ENCODE data around the gene SLC1A3.
"Not testable (repeated sequence)": the region's sequence is repeated elsewhere in the genome, so short reads cannot be mapped to it uniquely, and the experiment has no call there.

Gene SLC1A3

DNA sequence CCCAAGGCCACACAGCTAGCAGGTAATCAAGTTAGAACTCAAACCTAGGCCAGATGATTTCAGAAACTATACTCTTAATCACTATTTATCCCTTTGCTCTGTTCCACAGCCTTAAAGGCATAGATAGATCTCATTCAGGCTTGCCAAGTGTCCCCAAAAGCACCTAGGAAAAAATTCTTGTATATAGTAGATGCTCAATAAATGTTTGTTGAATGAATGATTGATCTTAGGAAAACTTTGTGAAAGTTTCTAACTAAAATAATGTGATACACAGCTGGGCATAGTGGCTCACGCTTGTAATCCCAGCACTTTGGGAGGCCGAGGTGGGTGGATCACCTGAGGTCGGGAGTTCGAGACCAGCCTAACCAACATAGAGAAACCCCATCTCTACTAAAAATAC, 16.7 kb upstream of the SLC1A3 start:
- H3K36me3 ChIP-seq (ENCODE audit: insufficient read depth, low read length); H3K9ac ChIP-seq (ENCODE audit: low read depth, low read length); H3K4me1 ChIP-seq (ENCODE audit: insufficient read depth, low read length); H3K9me3 ChIP-seq (ENCODE audit: control insufficient read depth, insufficient read depth, low read length): not testable (repeated sequence)

- no peaks in the 10 kb centered on the region for H3K9me3 ChIP-seq (ENCODE audit: control insufficient read depth, insufficient read depth, low read length)
- H3K4me1 ChIP-seq (ENCODE audit: insufficient read depth, low read length) = peaks cover under 1% of the 10 kb centered on the region; the same call in 1 of the 2 replicates
- H3K9ac ChIP-seq (ENCODE audit: low read depth, low read length) = no peak overlapping the region
- H3K36me3 ChIP-seq (ENCODE audit: insufficient read depth, low read length) = no peaks in the 10 kb centered on the region
Measured at GRCh38 chr5:36590513-36591286, 15.7 kb upstream of the SLC1A3 start.

GRCh38 chr5:36593867-36594266, 12.5 kb upstream of the SLC1A3 start:
- H3K36me3 ChIP-seq (ENCODE audit: insufficient read depth, low read length) = no peaks in the 10 kb centered on the region
- no peaks in the 10 kb centered on the region for H3K9me3 ChIP-seq (ENCODE audit: control insufficient read depth, insufficient read depth, low read length)
- H3K4me1 ChIP-seq (ENCODE audit: insufficient read depth, low read length) = peaks cover 7% of the 10 kb centered on the region; the same call in 1 of the 2 replicates
- no peak overlapping the region for H3K9ac ChIP-seq (ENCODE audit: low read depth, low read length)

GRCh38 chr5:36596247-36596646, 10.2 kb upstream of the SLC1A3 start:
- Histone ChIP-seq H3K4me1 (ENCODE audit: insufficient read depth, low read length) (peaks cover 7% of the 10 kb centered on the region), H3K36me3 (ENCODE audit: insufficient read depth, low read length) (no peaks in the 10 kb centered on the region), H3K9me3 (ENCODE audit: control insufficient read depth, insufficient read depth, low read length) (no peaks in the 10 kb centered on the region), H3K9ac (ENCODE audit: low read depth, low read length) (no peak overlapping the region)

DNA sequence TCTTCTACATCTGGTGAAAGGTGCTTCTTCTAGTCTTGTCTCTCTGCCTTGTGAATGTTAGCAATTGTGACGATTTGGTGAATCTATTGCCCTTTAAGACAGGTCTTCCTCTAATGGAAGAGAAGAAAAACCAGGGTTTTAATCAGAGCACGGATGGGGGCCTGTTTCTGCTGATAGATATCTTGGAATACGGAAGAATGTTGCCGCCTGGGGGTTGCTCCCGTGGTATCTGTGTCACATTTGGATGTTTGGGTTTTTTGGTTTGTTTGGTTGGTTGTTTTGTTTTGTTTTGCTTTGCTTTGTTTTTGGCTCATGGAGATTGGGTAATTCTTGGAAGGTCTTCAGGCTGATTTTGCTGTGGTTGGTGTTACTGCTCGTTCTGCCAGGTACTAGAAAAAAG, 9.7 kb upstream of the SLC1A3 start:
- Histone ChIP-seq H3K4me1 (ENCODE audit: insufficient read depth, low read length) (peaks cover 7% of the 10 kb centered on the region), H3K9me3 (ENCODE audit: control insufficient read depth, insufficient read depth, low read length) (no peaks in the 10 kb centered on the region), H3K36me3 (ENCODE audit: insufficient read depth, low read length) (no peaks in the 10 kb centered on the region), H3K9ac (ENCODE audit: low read depth, low read length) (0 out of 2 replicates have a peak overlapping the region, but pooled peaks have one; percentile 11)

GRCh38 chr5:36598045-36598444, 8.4 kb upstream of the SLC1A3 start:
- Histone ChIP-seq H3K4me1 (ENCODE audit: insufficient read depth, low read length) (peaks cover 7% of the 10 kb centered on the region), H3K9ac (ENCODE audit: low read depth, low read length) (no peak overlapping the region), H3K36me3 (ENCODE audit: insufficient read depth, low read length) (no peaks in the 10 kb centered on the region), H3K9me3 (ENCODE audit: control insufficient read depth, insufficient read depth, low read length) (no peaks in the 10 kb centered on the region)

DNA sequence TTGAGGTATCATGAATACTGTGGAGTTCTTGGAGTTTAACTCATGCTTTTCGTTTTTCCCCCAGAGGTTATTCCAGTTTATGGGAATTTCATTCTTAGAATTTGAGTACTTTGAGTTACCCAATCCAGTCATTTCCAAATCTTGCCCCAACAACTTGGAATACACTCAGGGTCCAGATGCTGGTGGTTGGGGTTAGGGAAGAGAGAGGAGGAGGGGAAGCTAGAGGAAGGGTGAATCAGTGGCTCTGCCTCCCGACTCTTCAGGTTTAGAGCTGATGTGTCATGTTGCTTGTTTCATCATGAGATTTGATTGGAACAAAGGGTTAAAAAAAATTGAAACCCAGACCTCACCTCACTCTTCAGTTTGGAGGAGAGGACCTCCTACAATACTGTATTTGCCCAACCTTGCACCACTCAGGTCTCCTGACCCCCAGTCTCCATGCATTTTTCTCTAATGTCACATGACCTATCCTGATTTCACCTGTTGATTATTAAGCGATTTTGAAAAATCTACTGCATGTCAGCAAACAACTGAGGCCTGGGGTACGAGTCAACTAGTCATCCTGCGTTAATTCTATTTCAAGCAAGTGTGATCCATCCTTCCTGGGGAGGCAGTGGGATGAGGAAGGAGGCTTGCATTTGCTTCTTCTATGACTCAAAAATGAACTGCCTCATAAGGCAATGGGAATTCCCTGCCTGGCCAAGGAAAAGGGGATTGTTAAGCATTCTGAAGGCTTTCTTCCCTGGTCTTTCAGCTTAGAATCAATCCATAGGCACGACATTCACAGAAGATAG, 6.2 kb upstream of the SLC1A3 start:
- Histone ChIP-seq H3K4me1 (ENCODE audit: insufficient read depth, low read length) (peaks cover 7% of the 10 kb centered on the region), H3K9me3 (ENCODE audit: control insufficient read depth, insufficient read depth, low read length) (no peaks in the 10 kb centered on the region), H3K9ac (ENCODE audit: low read depth, low read length) (no peak overlapping the region), H3K36me3 (ENCODE audit: insufficient read depth, low read length) (no peaks in the 10 kb centered on the region)

GRCh38 chr5:36600917-36601527, 5.4 kb upstream of the SLC1A3 start:
- Histone ChIP-seq H3K4me1 (ENCODE audit: insufficient read depth, low read length) (peaks cover 4% of the 10 kb centered on the region), H3K9ac (ENCODE audit: low read depth, low read length) (no peak overlapping the region), H3K9me3 (ENCODE audit: control insufficient read depth, insufficient read depth, low read length) (no peaks in the 10 kb centered on the region), H3K36me3 (ENCODE audit: insufficient read depth, low read length) (no peaks in the 10 kb centered on the region)

GRCh38 chr5:36602704-36603321, 3.6 kb upstream of the SLC1A3 start:
- Histone ChIP-seq H3K36me3 (ENCODE audit: insufficient read depth, low read length) (no peaks in the 10 kb centered on the region), H3K9me3 (ENCODE audit: control insufficient read depth, insufficient read depth, low read length) (no peaks in the 10 kb centered on the region), H3K4me1 (ENCODE audit: insufficient read depth, low read length) (no peaks in the 10 kb centered on the region; the same call in 1 of the 2 replicates), H3K9ac (ENCODE audit: low read depth, low read length) (no peak overlapping the region)

- Histone ChIP-seq H3K4me1 (ENCODE audit: insufficient read depth, low read length) (peaks cover 10% of the 10 kb centered on the region), H3K9me3 (ENCODE audit: control insufficient read depth, insufficient read depth, low read length) (no peaks in the 10 kb centered on the region), H3K9ac (ENCODE audit: low read depth, low read length) (no peak overlapping the region), H3K36me3 (ENCODE audit: insufficient read depth, low read length) (no peaks in the 10 kb centered on the region)
Measured at GRCh38 chr5:36605241-36605640, 1.2 kb upstream of the SLC1A3 start.

DNA sequence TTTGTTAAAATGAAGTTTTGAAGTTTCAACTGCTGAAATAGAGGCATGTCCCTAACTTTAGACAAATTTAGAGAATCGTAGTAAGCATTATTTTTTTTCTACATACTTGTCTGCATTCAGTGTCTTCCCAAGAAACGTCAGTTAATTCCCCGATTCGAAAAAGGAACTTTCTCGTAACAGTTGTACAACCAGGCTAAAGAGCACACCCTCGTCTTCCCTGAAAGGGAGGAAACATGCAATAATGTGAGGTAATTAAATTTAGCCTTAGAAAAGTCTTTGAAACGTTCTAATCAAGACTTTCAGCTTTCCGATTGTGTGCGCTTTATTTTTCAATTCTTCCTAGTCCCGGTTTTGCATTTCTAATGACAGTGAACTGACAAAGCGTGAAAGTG, 374 bp upstream of the SLC1A3 start:
- H3K9me3 ChIP-seq (ENCODE audit: control insufficient read depth, insufficient read depth, low read length) = no peaks in the 10 kb centered on the region
- H3K36me3 ChIP-seq (ENCODE audit: insufficient read depth, low read length) = no peaks in the 10 kb centered on the region
- peak overlapping the region; percentile 51 for H3K9ac ChIP-seq (ENCODE audit: low read depth, low read length)
- H3K4me1 ChIP-seq (ENCODE audit: insufficient read depth, low read length) = peaks cover 10% of the 10 kb centered on the region

DNA sequence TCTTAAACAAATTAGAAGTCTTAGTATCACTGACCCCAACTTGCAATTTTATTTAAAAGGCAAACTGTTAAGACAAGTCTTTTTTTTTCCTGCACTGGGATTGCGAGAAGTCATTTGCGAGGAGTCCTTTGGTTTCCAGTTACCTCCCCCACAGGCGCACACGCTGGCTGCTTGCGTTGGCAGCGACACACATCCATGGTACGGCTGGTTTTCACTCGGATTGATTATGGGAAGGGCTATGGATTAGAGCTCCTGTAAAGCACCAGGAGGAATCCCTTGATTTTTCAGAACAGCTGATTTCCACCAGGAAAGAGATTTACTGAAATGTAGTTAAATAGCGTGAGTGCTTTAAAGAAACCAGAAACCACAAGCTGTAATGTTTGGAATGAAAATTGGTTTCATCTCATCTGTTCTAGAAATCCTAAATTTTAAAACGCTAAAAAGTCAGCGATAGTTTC, 737 bp downstream of the SLC1A3 start:
- H3K9ac ChIP-seq (ENCODE audit: low read depth, low read length) = peak overlapping the region; percentile 51
- H3K4me1 ChIP-seq (ENCODE audit: insufficient read depth, low read length) = peaks cover 10% of the 10 kb centered on the region
- H3K36me3 ChIP-seq (ENCODE audit: insufficient read depth, low read length) = no peaks in the 10 kb centered on the region
- H3K9me3 ChIP-seq (ENCODE audit: control insufficient read depth, insufficient read depth, low read length) = no peaks in the 10 kb centered on the region

GRCh38 chr5:36607838-36608783, 1.7 kb downstream of the SLC1A3 start:
- Histone ChIP-seq H3K36me3 (ENCODE audit: insufficient read depth, low read length) (no peaks in the 10 kb centered on the region), H3K9me3 (ENCODE audit: control insufficient read depth, insufficient read depth, low read length) (no peaks in the 10 kb centered on the region), H3K9ac (ENCODE audit: low read depth, low read length) (peak overlapping the region; percentile 51; the same call in 1 of the 2 replicates), H3K4me1 (ENCODE audit: insufficient read depth, low read length) (peaks cover 10% of the 10 kb centered on the region)

Data from ES-I3 (cell line).